ENCODE results near the gene MACROD2. TPM values are rescaled to one million over a fixed set of nuclear protein-coding genes. Genes with fewer than 3 reads are reported as not detected.

Gene MACROD2
- total RNA-seq, 1 donor = 1.7 TPM

GRCh38 chr20:14866841-14867514 is 871.7 kb downstream of the MACROD2 start:
- Histone ChIP-seq H3K4me3 (ENCODE audit: low read length) (no peak overlapping the region), H3K9me3 (ENCODE audit: low read depth, low read length) (no peaks in the 10 kb centered on the region), H3K27me3 (ENCODE audit: insufficient read depth, low read length) (no peaks in the 10 kb centered on the region), H3K4me1 (ENCODE audit: insufficient read depth, low read length) (no peaks in the 10 kb centered on the region)

DNA sequence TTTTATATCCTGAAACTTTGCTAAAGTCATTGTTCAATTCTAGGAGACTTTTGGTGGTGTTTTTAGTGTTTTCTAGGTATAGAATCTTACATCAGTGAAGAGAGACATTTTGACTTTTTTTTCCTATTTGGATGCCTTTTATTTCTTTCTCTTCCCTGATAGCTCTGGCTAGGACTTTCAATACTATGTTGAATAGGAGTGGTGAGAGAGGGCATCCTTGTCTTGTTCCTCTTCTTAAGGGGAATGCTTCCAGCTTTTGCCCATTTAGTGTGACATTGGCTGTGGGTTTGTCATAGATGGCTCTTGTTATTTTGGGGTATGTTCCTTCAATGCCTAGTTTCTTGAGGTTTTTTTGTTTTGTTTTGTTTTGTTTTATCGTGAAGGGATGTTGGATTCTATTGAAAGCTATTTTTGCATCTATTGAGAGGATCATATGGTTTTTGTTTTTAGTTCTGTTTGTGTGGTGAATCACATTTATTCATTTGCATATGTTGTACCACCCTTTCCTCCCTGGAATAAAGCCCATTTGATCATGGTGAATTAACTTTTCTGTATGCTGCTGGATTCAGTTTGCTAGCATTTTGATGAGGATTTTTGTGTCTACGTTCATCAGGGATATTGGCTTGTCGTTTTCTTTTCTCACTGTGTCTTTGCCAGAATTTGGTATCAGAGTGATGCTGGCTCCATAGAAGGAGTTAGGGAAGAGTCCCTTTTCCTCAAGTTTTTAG is 882.1 kb downstream of the MACROD2 start:
- H3K27me3 ChIP-seq (ENCODE audit: insufficient read depth, low read length) = no peaks in the 10 kb centered on the region
- no peaks in the 10 kb centered on the region for H3K4me1 ChIP-seq (ENCODE audit: insufficient read depth, low read length)
- no peak overlapping the region for H3K4me3 ChIP-seq (ENCODE audit: low read length)
- H3K9me3 ChIP-seq (ENCODE audit: low read depth, low read length) = no peaks in the 10 kb centered on the region

DNA sequence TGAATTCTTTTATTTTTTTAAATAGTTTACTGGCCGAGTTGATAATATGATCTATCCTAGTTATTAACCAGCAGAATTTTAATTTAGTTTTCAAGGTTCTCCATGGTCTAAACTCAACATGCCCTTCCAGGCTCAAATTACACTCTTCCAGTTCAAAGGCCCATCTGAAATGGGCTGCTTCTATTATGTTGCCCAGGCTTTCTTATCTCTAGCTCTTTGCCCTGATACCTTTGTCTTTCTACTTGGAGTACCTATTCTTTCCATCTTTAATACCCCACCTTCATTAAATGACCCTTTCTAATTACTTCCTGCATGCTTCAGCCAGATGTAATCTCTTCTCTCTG is 883.3 kb downstream of the MACROD2 start:
- no peaks in the 10 kb centered on the region for H3K27me3 ChIP-seq (ENCODE audit: insufficient read depth, low read length)
- H3K4me3 ChIP-seq (ENCODE audit: low read length) = no peak overlapping the region
- H3K4me1 ChIP-seq (ENCODE audit: insufficient read depth, low read length) = no peaks in the 10 kb centered on the region
- H3K9me3 ChIP-seq (ENCODE audit: low read depth, low read length) = no peaks in the 10 kb centered on the region

DNA sequence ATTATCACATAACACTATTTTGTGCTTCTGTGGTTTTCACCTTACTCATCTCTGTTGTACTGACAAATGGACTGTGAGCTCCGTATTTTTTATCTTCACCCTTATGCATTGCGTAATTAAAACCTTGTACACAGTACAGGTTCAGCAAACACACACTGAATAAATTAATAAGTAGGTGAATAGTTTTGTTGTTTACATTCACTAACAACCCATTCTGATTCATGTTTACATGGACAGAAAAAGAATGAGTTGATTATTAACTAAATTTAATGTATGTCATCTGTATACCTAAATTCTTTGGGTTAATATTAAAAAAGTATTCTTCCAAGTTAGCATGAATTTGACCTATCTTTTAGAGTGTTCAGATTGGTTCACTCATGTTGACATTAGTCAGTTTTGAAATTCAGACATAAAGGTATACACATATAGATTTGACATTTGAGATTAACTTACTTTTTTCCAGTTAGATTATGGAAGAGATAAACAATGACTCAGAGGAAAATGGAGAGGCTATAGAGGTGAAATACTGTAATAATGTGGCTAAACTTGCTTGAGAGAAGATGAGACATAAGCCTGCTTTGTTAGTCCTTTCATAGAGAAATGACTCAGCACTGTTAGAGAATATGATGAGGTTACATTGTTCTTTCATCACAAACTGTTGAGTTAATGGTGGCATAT is 883.8 kb downstream of the MACROD2 start:
- Histone ChIP-seq H3K4me3 (ENCODE audit: low read length) (no peak overlapping the region), H3K9me3 (ENCODE audit: low read depth, low read length) (no peaks in the 10 kb centered on the region), H3K27me3 (ENCODE audit: insufficient read depth, low read length) (no peaks in the 10 kb centered on the region), H3K4me1 (ENCODE audit: insufficient read depth, low read length) (no peaks in the 10 kb centered on the region)

- Histone ChIP-seq H3K4me1 (ENCODE audit: insufficient read depth, low read length) (no peaks in the 10 kb centered on the region), H3K4me3 (ENCODE audit: low read length) (no peak overlapping the region), H3K9me3 (ENCODE audit: low read depth, low read length) (no peaks in the 10 kb centered on the region), H3K27me3 (ENCODE audit: insufficient read depth, low read length) (no peaks in the 10 kb centered on the region)
Observed at GRCh38 chr20:14879839-14880238, 884.5 kb downstream of the MACROD2 start.

DNA sequence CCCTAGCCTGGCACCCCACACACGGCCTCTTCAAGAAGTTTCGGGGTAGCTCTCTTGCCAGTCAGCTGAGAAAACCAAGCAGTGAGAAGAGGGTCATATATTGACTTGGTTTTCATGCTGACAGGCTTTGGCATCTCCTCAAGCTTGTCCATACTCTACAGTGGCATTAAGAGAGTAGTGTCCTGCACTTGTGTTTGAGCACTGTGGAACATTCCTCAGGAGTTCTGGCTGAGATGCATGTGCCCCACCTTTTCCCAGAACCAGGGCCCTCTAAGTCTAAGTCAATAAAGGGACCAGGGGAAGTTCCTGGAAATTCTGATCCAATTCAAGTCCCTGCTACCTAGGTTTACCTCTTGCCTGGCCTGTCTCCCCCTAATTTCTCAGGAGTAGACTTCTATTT is 886.2 kb downstream of the MACROD2 start:
- Histone ChIP-seq H3K4me1 (ENCODE audit: insufficient read depth, low read length) (no peaks in the 10 kb centered on the region), H3K4me3 (ENCODE audit: low read length) (no peak overlapping the region), H3K27me3 (ENCODE audit: insufficient read depth, low read length) (no peaks in the 10 kb centered on the region), H3K9me3 (ENCODE audit: low read depth, low read length) (no peaks in the 10 kb centered on the region)

DNA sequence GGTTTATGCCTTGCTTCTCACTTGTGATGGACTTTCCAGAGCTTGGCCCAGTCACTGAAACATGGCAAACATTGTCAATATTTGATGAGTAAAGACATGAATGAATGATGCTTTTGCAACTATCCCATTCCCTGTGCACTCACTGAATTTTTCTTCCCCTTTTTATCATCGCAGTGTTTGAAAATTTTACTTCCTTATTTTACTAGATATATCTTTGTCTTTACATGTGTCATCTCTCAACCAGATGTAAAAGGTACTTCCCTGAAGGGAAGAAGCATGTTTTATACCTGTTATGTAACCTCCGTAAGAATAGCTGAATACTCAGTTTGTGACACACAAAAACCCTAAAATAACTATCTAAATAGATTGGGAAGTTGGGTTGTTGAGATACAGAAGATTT is 886.8 kb downstream of the MACROD2 start:
- Histone ChIP-seq H3K4me3 (ENCODE audit: low read length) (no peak overlapping the region), H3K27me3 (ENCODE audit: insufficient read depth, low read length) (no peaks in the 10 kb centered on the region), H3K9me3 (ENCODE audit: low read depth, low read length) (no peaks in the 10 kb centered on the region), H3K4me1 (ENCODE audit: insufficient read depth, low read length) (no peaks in the 10 kb centered on the region)

- H3K4me1 ChIP-seq (ENCODE audit: insufficient read depth, low read length) = no peaks in the 10 kb centered on the region
- no peaks in the 10 kb centered on the region for H3K27me3 ChIP-seq (ENCODE audit: insufficient read depth, low read length)
- no peak overlapping the region for H3K4me3 ChIP-seq (ENCODE audit: low read length)
- no peaks in the 10 kb centered on the region for H3K9me3 ChIP-seq (ENCODE audit: low read depth, low read length)
Observed at GRCh38 chr20:14882846-14883245, 887.5 kb downstream of the MACROD2 start.

GRCh38 chr20:14883324-14883723 is 888.0 kb downstream of the MACROD2 start:
- H3K9me3 ChIP-seq (ENCODE audit: low read depth, low read length) = no peaks in the 10 kb centered on the region
- no peaks in the 10 kb centered on the region for H3K27me3 ChIP-seq (ENCODE audit: insufficient read depth, low read length)
- H3K4me3 ChIP-seq (ENCODE audit: low read length) = no peak overlapping the region
- no peaks in the 10 kb centered on the region for H3K4me1 ChIP-seq (ENCODE audit: insufficient read depth, low read length)

GRCh38 chr20:14885661-14886060 is 890.3 kb downstream of the MACROD2 start:
- Histone ChIP-seq H3K27me3 (ENCODE audit: insufficient read depth, low read length) (no peaks in the 10 kb centered on the region), H3K4me3 (ENCODE audit: low read length) (no peak overlapping the region), H3K4me1 (ENCODE audit: insufficient read depth, low read length) (no peaks in the 10 kb centered on the region), H3K9me3 (ENCODE audit: low read depth, low read length) (no peaks in the 10 kb centered on the region)

DNA sequence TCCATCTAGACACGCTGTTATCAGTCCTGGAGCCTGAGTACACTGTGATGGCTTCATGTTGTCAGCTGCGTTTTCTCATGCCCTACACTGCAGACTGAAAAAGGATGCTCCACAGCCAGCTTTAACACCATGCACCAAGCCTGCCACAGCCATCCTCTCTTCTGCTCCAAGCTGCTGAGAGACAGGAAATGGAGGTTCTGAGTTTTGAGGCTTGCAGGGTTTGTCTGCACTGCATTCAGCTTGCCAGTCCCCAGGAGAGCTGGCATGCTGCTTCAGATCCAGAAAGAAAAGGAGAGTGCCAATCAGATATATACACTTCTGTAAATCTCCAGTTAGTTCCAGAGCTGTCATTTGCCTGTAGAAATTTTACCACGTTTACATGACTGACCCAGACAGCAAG is 892.8 kb downstream of the MACROD2 start:
- H3K4me1 ChIP-seq (ENCODE audit: insufficient read depth, low read length) = no peaks in the 10 kb centered on the region
- H3K4me3 ChIP-seq (ENCODE audit: low read length) = no peak overlapping the region
- H3K9me3 ChIP-seq (ENCODE audit: low read depth, low read length) = no peaks in the 10 kb centered on the region
- H3K27me3 ChIP-seq (ENCODE audit: insufficient read depth, low read length) = no peaks in the 10 kb centered on the region

DNA sequence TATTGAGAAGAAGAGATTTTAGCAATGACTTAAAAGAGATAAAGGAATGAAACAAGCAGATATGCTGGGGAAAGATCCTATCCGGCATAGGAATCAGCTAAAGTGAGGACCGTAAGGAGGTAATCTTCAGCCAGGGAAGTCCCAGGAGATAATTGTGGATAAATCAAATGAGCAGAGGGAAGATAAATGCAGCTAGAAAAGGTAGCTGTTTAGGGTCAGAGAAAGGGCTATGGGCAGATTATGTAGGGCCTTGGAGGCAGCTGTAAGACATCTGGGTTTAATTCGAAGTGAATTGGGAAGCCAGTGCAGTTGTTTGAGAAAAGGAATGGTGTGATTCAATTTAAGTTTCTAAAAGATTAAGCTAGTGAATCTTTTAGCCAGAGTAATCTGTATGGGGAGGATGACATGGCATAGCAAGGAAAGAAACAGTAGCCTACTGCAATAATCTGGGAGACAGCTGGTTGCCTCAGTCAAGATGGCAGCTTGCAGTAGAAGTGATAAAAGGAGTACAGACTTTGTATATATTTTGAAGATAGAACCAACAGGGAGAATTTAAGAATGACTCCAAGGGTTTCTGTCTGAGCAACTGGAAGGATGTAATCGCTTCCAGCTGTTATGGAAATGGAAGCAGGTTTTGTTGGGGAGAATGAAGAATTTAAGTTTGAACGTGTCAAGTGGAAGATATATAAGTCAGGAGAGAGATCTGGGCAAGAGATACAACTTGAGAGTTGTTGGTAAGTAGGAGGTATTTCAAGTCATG is 894.4 kb downstream of the MACROD2 start:
- no peak overlapping the region for H3K4me3 ChIP-seq (ENCODE audit: low read length)
- H3K4me1 ChIP-seq (ENCODE audit: insufficient read depth, low read length) = no peaks in the 10 kb centered on the region
- no peaks in the 10 kb centered on the region for H3K9me3 ChIP-seq (ENCODE audit: low read depth, low read length)
- no peaks in the 10 kb centered on the region for H3K27me3 ChIP-seq (ENCODE audit: insufficient read depth, low read length)

DNA sequence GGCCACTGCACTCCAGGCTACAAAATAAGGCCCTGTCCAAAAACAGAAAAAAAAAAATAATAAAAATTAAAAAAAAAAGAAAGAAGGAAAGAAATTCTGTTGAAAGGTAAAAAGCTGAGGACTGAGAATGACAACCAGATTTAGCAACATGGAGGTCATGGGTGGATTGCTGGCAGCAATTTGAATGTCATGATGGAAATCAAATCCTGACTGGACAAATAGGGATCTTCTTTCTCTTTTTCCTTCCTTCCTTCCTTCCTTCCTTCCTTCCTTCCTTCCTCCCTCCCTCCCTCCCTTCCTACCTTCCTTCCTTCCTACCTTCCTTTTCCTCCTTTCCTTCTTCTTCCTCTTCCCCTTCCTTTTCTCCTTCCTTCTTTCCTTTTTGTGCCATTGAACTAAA is 895.4 kb downstream of the MACROD2 start:
- no peaks in the 10 kb centered on the region for H3K9me3 ChIP-seq (ENCODE audit: low read depth, low read length)
- H3K4me3 ChIP-seq (ENCODE audit: low read length) = no peak overlapping the region
- no peaks in the 10 kb centered on the region for H3K4me1 ChIP-seq (ENCODE audit: insufficient read depth, low read length)
- no peaks in the 10 kb centered on the region for H3K27me3 ChIP-seq (ENCODE audit: insufficient read depth, low read length)

DNA sequence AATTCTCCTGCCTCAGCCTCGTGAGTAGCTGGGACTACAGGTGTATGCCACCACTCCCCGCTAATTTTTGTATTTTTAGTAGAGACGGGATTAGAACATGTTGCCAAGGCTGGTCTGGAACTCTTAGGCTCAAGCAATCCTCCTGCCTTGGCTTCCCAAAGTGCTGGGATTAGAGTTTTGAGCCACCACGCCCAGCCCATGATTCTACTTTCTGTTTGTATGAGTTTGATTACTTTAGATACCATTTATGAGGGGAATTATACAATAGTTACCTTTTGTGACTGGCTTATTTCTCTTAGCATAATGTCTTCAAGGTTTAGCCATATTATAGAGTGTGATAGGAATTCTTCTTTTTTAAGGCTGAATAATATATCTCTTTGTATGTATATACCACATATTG is 897.5 kb downstream of the MACROD2 start:
- Histone ChIP-seq H3K9me3 (ENCODE audit: low read depth, low read length) (no peaks in the 10 kb centered on the region), H3K4me3 (ENCODE audit: low read length) (no peak overlapping the region), H3K27me3 (ENCODE audit: insufficient read depth, low read length) (no peaks in the 10 kb centered on the region), H3K4me1 (ENCODE audit: insufficient read depth, low read length) (no peaks in the 10 kb centered on the region)

DNA sequence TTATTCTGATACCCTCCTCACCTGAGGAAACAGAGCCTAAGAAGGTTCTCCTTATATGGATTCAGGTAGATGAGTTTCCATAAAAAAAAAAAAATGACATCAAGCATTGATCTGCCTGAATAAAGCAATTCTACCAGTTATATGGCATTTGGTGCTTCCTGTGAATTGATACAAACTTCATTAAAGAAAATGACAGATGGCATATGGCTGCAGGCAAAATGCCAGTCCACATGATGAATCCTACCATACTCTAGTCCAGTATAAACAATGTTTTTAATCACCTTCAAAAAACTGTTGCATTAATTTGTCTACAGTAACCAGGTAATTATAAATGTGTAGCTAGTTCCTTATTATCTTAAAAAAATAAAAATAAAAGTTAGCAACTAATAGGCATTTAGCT is 901.3 kb downstream of the MACROD2 start:
- no peak overlapping the region for H3K4me3 ChIP-seq (ENCODE audit: low read length)
- H3K9me3 ChIP-seq (ENCODE audit: low read depth, low read length) = no peaks in the 10 kb centered on the region
- no peaks in the 10 kb centered on the region for H3K4me1 ChIP-seq (ENCODE audit: insufficient read depth, low read length)
- no peaks in the 10 kb centered on the region for H3K27me3 ChIP-seq (ENCODE audit: insufficient read depth, low read length)
